Loucy (cell line): ENCODE measurements around the gene MRPL52.
"Not testable (repeated sequence)": the region's sequence is repeated elsewhere in the genome, so short reads cannot be mapped to it uniquely, and the experiment has no call there.

Experiments used
- H2AFZ ChIP-seq: fragments of 200-600 bp; sonication (generic); 2 replicates; pipeline ENCODE4 v1.6.0; 2016; ENCODE audit warnings: antibody characterized with exemption, mild to moderate bottlenecking, low read length, moderate library complexity
- H3F3A ChIP-seq: fragments of 200-600 bp; 2 replicates; pipeline ENCODE4 v1.6.0; 2016; ENCODE audit warnings: antibody characterized with exemption, low read depth, mild to moderate bottlenecking
- H3K27me3 ChIP-seq: fragments of 200-600 bp; sonication (generic); 2 replicates; pipeline ENCODE4 v1.6.1; 2014; ENCODE audit warnings: low read length, mild to moderate bottlenecking; ENCODE audit not compliant: insufficient read depth, poor library complexity, severe bottlenecking
- H3K36me3 ChIP-seq: fragments of 200-600 bp; sonication (generic); 2 replicates; pipeline ENCODE4 v1.6.1; 2016; ENCODE audit warnings: low read length; ENCODE audit not compliant: insufficient read depth
- H3K4me1 ChIP-seq: fragments of 200-600 bp; sonication (generic); 2 replicates; pipeline ENCODE4 v1.5.1; 2014; ENCODE audit warnings: low read length, mild to moderate bottlenecking; ENCODE audit not compliant: insufficient read depth, poor library complexity, severe bottlenecking
- H3K4me2 ChIP-seq: fragments of 200-600 bp; sonication (generic); 2 replicates; pipeline ENCODE4 v1.6.0; 2014; ENCODE audit warnings: antibody characterized with exemption, low read length, low read depth, mild to moderate bottlenecking; ENCODE audit not compliant: poor library complexity, severe bottlenecking
- H3K4me3 ChIP-seq: fragments of 200-600 bp; sonication (generic); 2 replicates; pipeline ENCODE4 v1.5.1; 2014; ENCODE audit warnings: low read length, mild to moderate bottlenecking, mixed read lengths; ENCODE audit not compliant: poor library complexity, severe bottlenecking
- H3K79me2 ChIP-seq: fragments of 200-600 bp; sonication (generic); 2 replicates; pipeline ENCODE4 v1.6.1; 2014; ENCODE audit warnings: low read length; ENCODE audit not compliant: insufficient read depth
- H3K9ac ChIP-seq: fragments of 200-600 bp; sonication (generic); 2 replicates; pipeline ENCODE4 v1.6.0; 2014; ENCODE audit warnings: mild to moderate bottlenecking, low read depth, low read length, moderate library complexity; ENCODE audit not compliant: poor library complexity, severe bottlenecking
- H3K9me2 ChIP-seq: fragments of 200-600 bp; sonication (generic); replicated peaks from 2 replicates; pipeline ENCODE4 v1.6.1; 2016; ENCODE audit warnings: low read depth, low read length, mixed read lengths
- H3K9me3 ChIP-seq: fragments of 200-600 bp; sonication (generic); 2 replicates; pipeline ENCODE4 v1.6.1; 2014; ENCODE audit warnings: mild to moderate bottlenecking, antibody characterized with exemption, low read length, low read depth; ENCODE audit not compliant: insufficient read depth
- H4K20me1 ChIP-seq: fragments of 200-600 bp; sonication (generic); 2 replicates; pipeline ENCODE4 v1.6.0; 2014; ENCODE audit warnings: antibody characterized with exemption, low read length, mild to moderate bottlenecking; ENCODE audit not compliant: insufficient read depth, poor library complexity, severe bottlenecking
- CTCF ChIP-seq: fragments of 200-600 bp; sonication (generic); conservative IDR thresholded peaks from 2 replicates; pipeline ENCODE4 v1.5.1; 2014; ENCODE audit warnings: mild to moderate bottlenecking, antibody characterized with exemption, low read length
- EZH2phosphoT487 ChIP-seq: fragments of 200-600 bp; IDR thresholded peaks from 2 replicates; pipeline ENCODE4 v1.6.1; 2018; ENCODE audit warnings: antibody characterized with exemption, mild to moderate bottlenecking, moderate library complexity, borderline replicate concordance

MRPL52 gene

GRCh38 chr14:22824711-22825359, 4.9 kb upstream of the MRPL52 start:
- Histone ChIP-seq H3K4me2 (peak overlapping the region; percentile 70), H3F3A (no peaks in the 10 kb centered on the region), H2AFZ (peak overlapping the region; percentile 93), H3K4me1 (peaks cover 18% of the 10 kb centered on the region), H3K9me2 (no peaks in the 10 kb centered on the region), H3K36me3 (no peaks in the 10 kb centered on the region), H3K4me3 (peak overlapping the region; percentile 44), H3K79me2 (peaks cover 1% of the 10 kb centered on the region), H3K9me3 (no peaks in the 10 kb centered on the region), H4K20me1 (no peaks in the 10 kb centered on the region), H3K27me3 (no peaks in the 10 kb centered on the region), H3K9ac (peak overlapping the region; percentile 45)
- no peak for TF ChIP-seq EZH2phosphoT487
- TF ChIP-seq CTCF = no peak

GRCh38 chr14:22829076-22829660, 519 bp upstream of the MRPL52 start:
- not testable (repeated sequence) for H3K27me3 ChIP-seq, H3K9me2 ChIP-seq, H3F3A ChIP-seq, H3K9me3 ChIP-seq, H4K20me1 ChIP-seq, H3K36me3 ChIP-seq
- H3K4me2 ChIP-seq = peak overlapping the region; percentile 72
- peaks cover 13% of the 10 kb centered on the region for H3K79me2 ChIP-seq
- peak overlapping the region; percentile 95 for H3K4me3 ChIP-seq
- H3K4me1 ChIP-seq = peaks cover 19% of the 10 kb centered on the region
- peak overlapping the region; percentile 90 for H3K9ac ChIP-seq
- peak overlapping the region; percentile 87 for H2AFZ ChIP-seq

- Histone ChIP-seq H3K36me3 (peaks cover 2% of the 10 kb centered on the region; the same call in 1 of the 2 replicates), H3K79me2 (peaks cover 13% of the 10 kb centered on the region), H3K27me3 (no peaks in the 10 kb centered on the region), H3K4me1 (peaks cover 10% of the 10 kb centered on the region), H2AFZ (no peak overlapping the region), H3K9me3 (no peaks in the 10 kb centered on the region), H3K9ac (peak overlapping the region; percentile 90), H3K4me3 (peak overlapping the region; percentile 95), H3K9me2 (no peaks in the 10 kb centered on the region), H4K20me1 (no peaks in the 10 kb centered on the region), H3F3A (no peaks in the 10 kb centered on the region), H3K4me2 (peak overlapping the region; percentile 72)
- TF ChIP-seq CTCF = no peak
- no peak for TF ChIP-seq EZH2phosphoT487
These were observed 840 bp downstream of the MRPL52 start for GRCh38 chr14:22830443-22831010.
